Endothelial cell of umbilical vein (primary cell): ENCODE results near the gene PARN. TPM values are rescaled to one million over a fixed set of nuclear protein-coding genes. Genes with fewer than 3 reads are reported as not detected.

ENCODE experiments used
- BruUV-seq: library from RNA; stranded (reverse); fragments of 400-500 nt; replicated peaks from 2 replicates; lab custom pipeline; 2021; lab: Mats Ljungman, UMichigan
- CTCF ChIA-PET: fragments of 300-600, 350-600 bp; sonication (Branson Sonifier 250); formaldehyde crosslinking; loops from one replicate; lab custom pipeline; 2021; ENCODE audit warnings: antibody characterized with exemption, inconsistent platforms; lab: Charles Lee
- POLR2A ChIA-PET: fragments of 300-600, 350-600 bp; sonication (Branson Sonifier 250); formaldehyde crosslinking; loops from one replicate; lab custom pipeline; 2021; ENCODE audit warnings: antibody characterized with exemption, inconsistent platforms; lab: Charles Lee
- DNase-seq: peaks from one replicate; pipeline ENCODE4 v3.0.0-alpha.2; 2011; ENCODE audit warnings: low read depth, low spot score
- FAIRE-seq: peaks from 2 replicates; lab custom pipeline; 2011; peaks lifted over from hg19 to GRCh38; lab: Jason Lieb, UNC
- H2AFZ ChIP-seq: 2 replicates; pipeline ENCODE4 v1.6.0; 2012; ENCODE audit warnings: low read depth, low read length, control low read depth, inconsistent platforms
- H3K27ac ChIP-seq: 2 replicates; pipeline ENCODE4 v1.5.1; 2011; ENCODE audit warnings: low read depth, mild to moderate bottlenecking, control low read depth, low read length, moderate library complexity; ENCODE audit not compliant: insufficient read depth
- H3K27me3 ChIP-seq, 2 experiments: 2 replicates each; pipeline versions ENCODE4 v1.6.0 to v1.6.1; 2011; ENCODE audit warnings: low read length in 2 of 2, mixed read lengths in 1 of 2; ENCODE audit not compliant: control insufficient read depth in 2 of 2, insufficient read depth in 2 of 2
- H3K36me3 ChIP-seq, 2 experiments: 2 replicates in 1 of 2; 3 replicates in 1 of 2; pipeline ENCODE4 v1.5.1; 2011; ENCODE audit warnings: low read length in 2 of 2, mild to moderate bottlenecking in 1 of 2, moderate library complexity in 1 of 2; ENCODE audit not compliant: control insufficient read depth in 2 of 2, insufficient read depth in 2 of 2; ENCODE audit errors: extremely low read depth in 1 of 2
- H3K4me1 ChIP-seq: 3 replicates; pipeline ENCODE4 v1.5.1; 2011; ENCODE audit warnings: mild to moderate bottlenecking, low read length; ENCODE audit not compliant: control insufficient read depth, insufficient read depth; ENCODE audit errors: extremely low read depth
- H3K4me2 ChIP-seq: 2 replicates; pipeline ENCODE4 v1.6.1; 2011; ENCODE audit warnings: low read length, control low read depth, mixed read lengths; ENCODE audit not compliant: insufficient read depth
- H3K4me3 ChIP-seq, 3 experiments: fragments of 200-600 bp in 1 of 3; sonication (generic), shearing (Covaris generic) in 1 of 3; replicated peaks in 1 of 3; 2 replicates each; pipeline ENCODE4 v1.5.1; 2011 to 2016; ENCODE audit warnings: control low read depth in 3 of 3, low read length in 3 of 3, mild to moderate bottlenecking in 2 of 3, inconsistent platforms in 1 of 3, low read depth in 1 of 3, moderate library complexity in 1 of 3; ENCODE audit not compliant: insufficient read depth in 1 of 3
- H3K79me2 ChIP-seq: 2 replicates; pipeline ENCODE4 v1.6.0; 2012; ENCODE audit warnings: low read length, inconsistent platforms; ENCODE audit not compliant: control insufficient read depth, insufficient read depth
- H3K9ac ChIP-seq: replicated peaks from 2 replicates; pipeline ENCODE3; 2011; ENCODE audit warnings: low read length, control low read depth; ENCODE audit not compliant: insufficient read depth; ENCODE audit errors: extremely low read depth
- H3K9me1 ChIP-seq: replicated peaks from 3 replicates; pipeline ENCODE4 v1.6.0; 2011; ENCODE audit warnings: mild to moderate bottlenecking, low read length; ENCODE audit not compliant: control insufficient read depth, insufficient read depth; ENCODE audit errors: extremely low read depth
- H3K9me3 ChIP-seq: replicated peaks from 2 replicates; pipeline ENCODE4 v1.5.1; 2012; ENCODE audit warnings: low read length, inconsistent platforms; ENCODE audit not compliant: control insufficient read depth, insufficient read depth
- H4K20me1 ChIP-seq: replicated peaks from 2 replicates; pipeline ENCODE3; 2011; ENCODE audit warnings: mild to moderate bottlenecking, low read length; ENCODE audit not compliant: control insufficient read depth, insufficient read depth; ENCODE audit errors: extremely low read depth
- EZH2 ChIP-seq: IDR thresholded peaks from 2 replicates; pipeline ENCODE4 v1.6.1; 2012; ENCODE audit warnings: borderline replicate concordance, low read depth, mild to moderate bottlenecking, moderate library complexity, low read length, inconsistent platforms; ENCODE audit not compliant: severe bottlenecking
- FOS ChIP-seq: IDR thresholded peaks from 2 replicates; pipeline ENCODE4 v1.6.1; 2011; ENCODE audit warnings: mild to moderate bottlenecking, low read length, moderate library complexity, borderline replicate concordance; ENCODE audit not compliant: insufficient read depth
- GATA2 ChIP-seq: IDR thresholded peaks from 2 replicates; pipeline ENCODE4 v1.7.0; 2011; ENCODE audit warnings: low read depth, mild to moderate bottlenecking, moderate library complexity, mixed read lengths, low read length; ENCODE audit not compliant: insufficient read length, insufficient read depth
- MYC ChIP-seq: IDR thresholded peaks from one replicate; pipeline ENCODE4 v1.6.1; 2011; ENCODE audit warnings: mild to moderate bottlenecking, low read depth, low read length
- POLR2A ChIP-seq: IDR thresholded peaks from 2 replicates; pipeline ENCODE4 v1.6.1; 2012; ENCODE audit warnings: low read depth, mild to moderate bottlenecking, control low read depth, low read length
- POLR2AphosphoS5 ChIP-seq: IDR thresholded peaks from 2 replicates; pipeline ENCODE4 v1.6.1; 2012; ENCODE audit warnings: low read depth, mild to moderate bottlenecking, control low read depth, low read length, moderate library complexity; ENCODE audit not compliant: insufficient read depth
- dilution Hi-C: fragments of 300-500 bp; cut with MboI; formaldehyde crosslinking; loops from one replicate; pipeline ENCODE4 v1.15.0; 2019; ENCODE audit warnings: low sequenced_read_pairs; ENCODE audit not compliant: extremely low pct_ligation_motif_present
- intact Hi-C: fragments of 100-400 bp; cut with micrococcal nuclease; formaldehyde crosslinking; loops from one replicate; pipeline ENCODE4 v1.10.0; 2022
- polyA plus RNA-seq, 4 experiments: library from polyadenylated mRNA; depleted of rRNA in 3 of 4; stranded (reverse) in 3 of 4; unstranded in 1 of 4; fragments of >200 nt; gene quantifications; 2 replicates each; pipeline versions ENCODE4 v1.2.1 to v1.2.3, GENCODE V29; 2011 to 2012; ENCODE audit warnings: missing spikeins in 1 of 4
- total RNA-seq: library from RNA; stranded (reverse); gene quantifications from 2 replicates; pipeline ENCODE4 v1.2.3, GENCODE V29; 2021
- TF ChIP-seq, protein P1 (sequence below), 2 donors: IDR thresholded peaks; 1 replicate in 1 of 2; 2 replicates in 1 of 2; pipeline ENCODE4 v1.5.1; 2011; ENCODE audit warnings: low read length in 2 of 2, mild to moderate bottlenecking in 2 of 2, moderate library complexity in 2 of 2, control low read depth in 1 of 2, inconsistent platforms in 1 of 2, low read depth in 1 of 2; ENCODE audit not compliant: insufficient read depth in 1 of 2; ENCODE audit errors: extremely low read depth in 1 of 2
- TF ChIP-seq, protein P2 (sequence below): IDR thresholded peaks from 2 replicates; pipeline ENCODE4 v1.6.1; 2011; ENCODE audit not compliant: insufficient read depth, insufficient read length

The PARN gene
- total and polyA plus RNA-seq, 2 donors (not counting 3 experiments of a cell fraction or from before 2014, with no cell fraction given): 16.9 to 24.6 TPM

DNA sequence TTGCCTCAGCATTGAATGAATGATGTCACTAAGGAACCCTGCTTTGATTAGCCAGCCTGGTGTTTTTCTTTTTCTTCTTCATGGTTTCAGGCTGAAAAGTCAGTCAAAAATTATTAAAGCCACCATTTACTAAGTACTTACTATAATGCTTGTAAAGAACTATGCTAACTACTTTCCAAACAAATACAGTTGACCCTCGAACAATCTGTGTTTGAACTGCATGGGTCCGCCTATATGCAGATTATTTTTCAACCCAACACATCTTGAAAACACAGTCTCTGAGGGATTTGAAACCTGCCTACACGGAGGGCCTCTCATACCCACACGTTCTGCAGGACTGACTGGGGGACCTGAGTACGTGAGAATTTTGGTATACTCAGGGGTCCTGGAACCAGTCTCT, 136.3 kb downstream of the PARN start:
- FAIRE-seq (no peak), DNase-seq (no peak)
- no peak overlapping the region for H3K9ac ChIP-seq
- ChIA-PET POLR2A (no interaction called here), CTCF (no interaction called here)
- no peaks in the 10 kb centered on the region for H3K27me3 ChIP-seq
- H2AFZ ChIP-seq: no peak overlapping the region
- no TSS peak for BruUV-seq
- H3K4me1 ChIP-seq: peaks cover 26% of the 10 kb centered on the region
- no peak overlapping the region for H3K4me3 ChIP-seq
- dilution Hi-C loops: no loop called here
- no peaks in the 10 kb centered on the region for H3K79me2 ChIP-seq
- H3K9me3 ChIP-seq: no peaks in the 10 kb centered on the region
- H3K27ac ChIP-seq: no peak overlapping the region
- intact Hi-C loops: loop anchor here (5.0 kb wide), 1 partner anchor 436 kb away; no protein-coding TSS in a partner anchor
- no peaks in the 10 kb centered on the region for H3K9me1 ChIP-seq
- no peak overlapping the region for H3K4me2 ChIP-seq
- no peaks in the 10 kb centered on the region for H3K36me3 ChIP-seq
- H4K20me1 ChIP-seq: no peaks in the 10 kb centered on the region
- TF ChIP-seq EZH2: no peak
- TF ChIP-seq, protein P1, sequence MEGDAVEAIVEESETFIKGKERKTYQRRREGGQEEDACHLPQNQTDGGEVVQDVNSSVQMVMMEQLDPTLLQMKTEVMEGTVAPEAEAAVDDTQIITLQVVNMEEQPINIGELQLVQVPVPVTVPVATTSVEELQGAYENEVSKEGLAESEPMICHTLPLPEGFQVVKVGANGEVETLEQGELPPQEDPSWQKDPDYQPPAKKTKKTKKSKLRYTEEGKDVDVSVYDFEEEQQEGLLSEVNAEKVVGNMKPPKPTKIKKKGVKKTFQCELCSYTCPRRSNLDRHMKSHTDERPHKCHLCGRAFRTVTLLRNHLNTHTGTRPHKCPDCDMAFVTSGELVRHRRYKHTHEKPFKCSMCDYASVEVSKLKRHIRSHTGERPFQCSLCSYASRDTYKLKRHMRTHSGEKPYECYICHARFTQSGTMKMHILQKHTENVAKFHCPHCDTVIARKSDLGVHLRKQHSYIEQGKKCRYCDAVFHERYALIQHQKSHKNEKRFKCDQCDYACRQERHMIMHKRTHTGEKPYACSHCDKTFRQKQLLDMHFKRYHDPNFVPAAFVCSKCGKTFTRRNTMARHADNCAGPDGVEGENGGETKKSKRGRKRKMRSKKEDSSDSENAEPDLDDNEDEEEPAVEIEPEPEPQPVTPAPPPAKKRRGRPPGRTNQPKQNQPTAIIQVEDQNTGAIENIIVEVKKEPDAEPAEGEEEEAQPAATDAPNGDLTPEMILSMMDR (IDR thresholded peaks at IDR 0.05; ENCODE audit: extremely low read depth in 1 of 2, insufficient read depth in 1 of 2, low read depth in 1 of 2, low read length in 2 of 2): no peak
- TF ChIP-seq, protein P2, sequence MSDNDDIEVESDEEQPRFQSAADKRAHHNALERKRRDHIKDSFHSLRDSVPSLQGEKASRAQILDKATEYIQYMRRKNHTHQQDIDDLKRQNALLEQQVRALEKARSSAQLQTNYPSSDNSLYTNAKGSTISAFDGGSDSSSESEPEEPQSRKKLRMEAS: no peak
- no peak for TF ChIP-seq FOS
- TF ChIP-seq POLR2A: no peak
- TF ChIP-seq GATA2: no peak
- TF ChIP-seq POLR2AphosphoS5: no peak
- no peak for TF ChIP-seq MYC
